H4 (cell line): ENCODE measurements around the gene CDC42BPA. TPM values are rescaled to one million over a fixed set of nuclear protein-coding genes. Genes with fewer than 3 reads are reported as not detected.
"Not testable (repeated sequence)": the region's sequence is repeated elsewhere in the genome, so short reads cannot be mapped to it uniquely, and the experiment has no call there.

Source experiments
- DNase-seq: peaks from one replicate; pipeline ENCODE4 v3.0.0-alpha.2; 2015; ENCODE audit warnings: low spot score
- total RNA-seq: library from RNA; depleted of rRNA; stranded (reverse); fragments of >200 nt; shearing (Covaris generic); gene quantifications from 2 replicates; pipeline ENCODE4 v1.2.3, GENCODE V29; 2014

The CDC42BPA gene
- total RNA-seq, 1 experiment from 2014 or later = 13.5 TPM

- no peak for DNase-seq
Observed at GRCh38 chr1:227134686-227135314, 183.5 kb downstream of the CDC42BPA start.

DNA sequence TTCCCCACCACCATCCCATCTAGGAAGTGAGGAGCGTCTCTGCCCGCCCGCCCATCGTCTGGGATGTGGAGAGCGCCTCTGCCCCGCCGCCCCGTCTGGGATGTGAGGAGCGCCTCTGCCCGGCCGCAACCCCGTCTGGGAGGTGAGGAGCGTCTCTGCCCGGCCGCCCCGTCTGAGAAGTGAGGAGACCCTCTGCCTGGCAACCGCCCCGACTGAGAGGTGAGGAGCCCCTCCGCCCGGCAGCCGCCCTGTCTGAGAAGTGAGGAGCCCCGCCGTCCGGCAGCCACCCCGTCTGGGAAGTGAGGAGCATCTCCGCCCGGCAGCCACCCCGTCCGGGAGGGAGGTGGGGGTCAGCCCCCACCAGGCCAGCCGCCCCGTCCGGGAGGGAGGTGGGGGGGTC, 185.6 kb downstream of the CDC42BPA start:
- not testable (repeated sequence) for DNase-seq

GRCh38 chr1:227131193-227131592, 187.1 kb downstream of the CDC42BPA start:
- DNase-seq = no peak

- no peak for DNase-seq
Observed at GRCh38 chr1:227127891-227128290, 190.4 kb downstream of the CDC42BPA start.

DNA sequence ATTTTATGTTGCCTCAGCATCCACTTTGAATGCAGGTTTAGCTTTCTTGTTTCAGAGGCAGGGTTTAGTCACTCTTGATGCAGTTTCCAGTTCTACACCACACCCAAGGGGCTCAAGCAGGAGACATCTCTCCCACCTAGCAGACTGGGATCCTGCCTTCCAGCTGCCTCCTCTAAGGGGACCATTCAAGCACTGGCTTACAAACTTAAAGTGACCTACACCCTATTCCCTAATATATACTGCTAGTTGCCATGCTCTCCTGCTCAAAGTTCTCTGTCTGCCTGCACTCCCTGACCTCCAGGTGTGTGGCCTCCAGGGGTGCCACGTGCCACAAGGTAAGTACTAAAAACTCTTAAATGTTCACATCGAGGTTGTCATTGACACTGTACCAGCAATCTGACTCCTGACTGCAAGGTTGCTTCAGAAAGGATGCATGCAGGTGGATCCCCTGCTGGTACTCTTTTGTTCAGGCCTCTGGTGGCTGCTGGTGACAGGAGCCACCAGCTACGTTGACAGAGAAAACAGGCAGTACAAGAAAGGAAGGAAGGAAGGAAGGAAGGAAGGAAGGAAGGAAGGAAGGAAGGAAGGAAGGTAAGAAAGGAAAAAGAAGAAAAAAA, 192.3 kb downstream of the CDC42BPA start:
- DNase-seq = no peak

DNA sequence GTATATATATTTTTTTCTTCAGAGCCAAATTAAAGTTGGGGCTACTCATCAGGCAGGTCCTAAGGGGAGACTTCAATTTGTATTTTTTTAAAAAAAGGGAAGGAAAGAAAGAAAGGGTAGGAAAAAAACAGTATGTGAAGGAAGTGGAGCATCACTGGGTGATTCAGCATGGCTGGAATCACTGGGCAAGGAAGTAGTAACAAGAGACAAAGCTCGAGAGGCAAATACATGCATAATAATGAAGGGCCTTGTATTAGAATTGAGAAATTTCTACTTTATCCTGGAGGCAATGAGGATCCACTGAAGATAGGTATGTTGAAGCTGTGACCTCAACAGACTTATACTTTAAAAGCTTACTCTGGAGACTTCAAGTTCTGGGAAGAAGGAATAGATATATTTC, 193.8 kb downstream of the CDC42BPA start:
- DNase-seq = no peak

GRCh38 chr1:227120826-227121225, 197.5 kb downstream of the CDC42BPA start:
- DNase-seq = no peak

GRCh38 chr1:227112538-227112937, 205.8 kb downstream of the CDC42BPA start:
- DNase-seq = no peak

DNA sequence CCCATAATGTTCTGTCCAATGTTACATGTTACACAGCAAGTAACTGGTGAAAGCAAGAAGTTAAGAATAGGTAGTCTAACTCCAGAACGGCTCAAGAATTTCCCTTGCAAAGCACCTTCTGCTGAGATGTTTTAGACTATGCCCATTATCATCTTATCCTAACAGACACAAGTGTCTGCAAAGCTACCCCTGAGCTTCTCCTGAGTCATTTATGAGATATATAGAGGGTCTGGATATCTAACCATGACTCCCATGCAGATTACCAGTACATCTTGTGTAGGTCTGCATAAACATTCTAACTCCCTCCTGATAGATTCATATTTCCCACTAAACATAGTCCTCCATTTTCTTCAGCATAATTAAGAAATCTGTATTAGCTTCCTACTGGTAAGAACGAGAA, 206.5 kb downstream of the CDC42BPA start:
- DNase-seq = no peak

DNA sequence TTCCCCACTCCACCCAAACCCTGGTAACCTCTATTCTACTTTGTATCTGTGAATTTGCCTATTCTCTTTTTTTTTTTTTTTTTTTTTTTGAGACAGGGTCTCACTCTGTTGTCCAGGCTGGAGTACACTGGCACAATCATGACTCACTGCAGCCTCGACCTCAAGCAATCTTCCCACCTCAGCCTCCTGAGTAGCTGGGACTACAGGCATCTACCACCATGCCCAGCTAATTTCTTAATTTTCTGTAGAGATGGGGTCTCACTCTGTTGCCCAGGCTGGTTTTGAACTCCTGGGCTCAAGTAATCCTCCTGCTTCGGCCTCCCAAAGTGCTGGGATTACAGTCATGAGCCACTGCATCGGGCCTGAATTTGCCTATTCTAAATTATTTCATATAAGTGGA, 213.0 kb downstream of the CDC42BPA start:
- not testable (repeated sequence) for DNase-seq

GRCh38 chr1:227102056-227102455, 216.2 kb downstream of the CDC42BPA start:
- no peak for DNase-seq

DNA sequence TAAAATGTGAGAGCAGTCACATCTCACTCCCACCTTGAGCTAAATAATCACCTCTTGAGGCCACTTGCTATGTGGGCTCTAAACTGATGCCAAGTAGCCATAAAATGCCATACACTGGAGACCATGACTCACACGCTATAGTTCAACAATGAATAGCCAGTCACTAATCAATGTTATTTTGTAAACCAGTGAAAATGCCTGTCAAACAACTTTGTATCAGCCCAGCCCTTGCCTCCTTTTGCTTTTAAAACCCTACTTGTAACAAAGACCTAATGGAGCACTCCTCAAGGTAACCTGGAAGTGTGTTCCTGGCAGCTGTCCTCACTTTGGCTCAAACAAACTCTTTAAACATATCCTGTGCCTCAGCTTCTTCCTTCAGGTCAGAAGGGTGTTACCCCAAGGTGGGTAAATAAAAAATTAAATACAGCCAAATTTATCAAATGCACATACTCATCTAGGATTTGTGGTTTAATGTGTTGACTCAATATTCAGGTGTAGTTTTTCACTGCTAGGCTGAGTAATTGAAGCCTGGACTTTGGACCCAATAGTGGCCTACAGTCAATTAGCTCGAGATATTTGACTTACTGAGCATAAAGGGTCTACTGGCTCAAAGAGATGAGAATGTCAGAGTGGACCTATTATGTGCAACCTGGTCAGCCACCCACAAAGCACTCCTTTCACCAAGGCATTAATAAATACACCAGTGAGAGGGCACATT, 223.9 kb downstream of the CDC42BPA start:
- no peak for DNase-seq

GRCh38 chr1:227093309-227093708, 225.0 kb downstream of the CDC42BPA start:
- no peak for DNase-seq

GRCh38 chr1:227092069-227092468, 226.2 kb downstream of the CDC42BPA start:
- no peak for DNase-seq

- no peak for DNase-seq
Observed at GRCh38 chr1:227086636-227087035, 231.7 kb downstream of the CDC42BPA start.

DNA sequence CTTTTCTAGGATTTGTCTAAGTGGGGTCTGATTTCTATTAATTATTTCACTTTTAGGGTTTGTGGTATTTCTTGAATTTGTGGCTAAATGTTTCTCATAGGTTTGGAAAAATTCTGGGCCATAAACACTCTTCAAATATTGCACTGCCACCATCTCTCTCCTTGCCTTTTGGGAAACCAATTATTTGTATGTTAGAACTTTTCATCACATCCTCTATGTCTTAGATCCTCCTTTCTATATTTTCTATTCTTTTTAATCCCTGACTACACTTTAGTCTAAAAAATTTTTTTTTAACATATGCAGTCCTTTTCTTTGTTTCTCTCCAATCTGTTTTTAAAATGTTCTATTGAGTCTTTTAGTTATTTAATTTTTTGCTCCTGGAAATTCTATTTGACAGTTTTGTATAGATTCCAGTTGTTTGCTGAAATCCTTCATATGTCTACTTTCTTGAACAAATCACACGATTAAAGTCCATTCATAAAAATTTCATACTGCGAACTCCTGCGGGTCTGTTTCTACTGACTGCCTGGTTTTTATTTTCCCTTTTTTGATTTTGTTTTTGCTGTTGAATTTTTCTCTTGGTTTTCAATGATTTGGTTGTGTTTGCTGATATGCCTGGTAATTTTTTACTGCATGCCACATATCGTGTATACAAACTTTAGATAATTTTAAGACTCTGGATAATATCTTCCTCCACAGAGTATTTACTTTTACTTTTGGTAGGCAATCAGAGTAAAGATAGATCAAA, 235.1 kb downstream of the CDC42BPA start:
- no peak for DNase-seq

DNA sequence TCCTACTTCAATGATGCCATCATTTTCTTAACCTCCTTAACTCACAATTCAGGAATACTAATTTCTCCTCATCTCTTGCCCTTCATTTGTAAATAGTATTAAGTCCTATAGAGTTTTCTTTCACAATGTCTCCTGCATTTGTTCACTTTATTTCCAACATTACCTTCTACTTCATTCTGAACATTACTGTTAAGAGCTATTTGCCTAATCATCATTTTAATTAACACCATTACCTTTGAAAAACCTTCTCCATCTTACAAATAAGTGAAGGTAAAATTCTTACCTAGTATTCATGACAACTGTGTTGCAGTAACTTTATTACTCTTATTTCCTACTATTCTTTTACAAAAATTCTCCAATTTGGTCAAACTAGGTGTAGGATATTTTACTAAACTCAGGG, 240.5 kb downstream of the CDC42BPA start:
- DNase-seq = no peak

GRCh38 chr1:227073786-227074185, 244.5 kb downstream of the CDC42BPA start:
- no peak for DNase-seq

DNA sequence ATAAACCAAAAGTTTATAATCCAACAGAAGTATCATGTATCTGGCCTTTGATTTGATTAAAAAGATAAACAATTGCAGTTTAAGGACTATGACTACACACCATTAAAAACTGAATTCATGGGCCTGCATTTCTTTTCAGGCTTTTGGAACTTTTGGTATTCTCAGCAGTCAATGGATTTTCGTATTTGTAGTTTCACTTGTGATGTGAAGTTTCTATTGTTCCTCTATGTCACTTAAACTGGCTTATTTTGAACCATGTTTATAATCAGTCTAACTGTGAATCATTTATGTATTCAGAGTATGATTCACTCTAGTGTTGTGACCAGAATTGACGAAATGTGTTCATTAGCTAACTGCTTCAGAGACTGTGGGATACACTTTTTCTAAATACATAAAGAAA, 245.3 kb downstream of the CDC42BPA start:
- DNase-seq = peak; percentile 21

GRCh38 chr1:227071895-227072587, 246.3 kb downstream of the CDC42BPA start:
- no peak for DNase-seq

DNA sequence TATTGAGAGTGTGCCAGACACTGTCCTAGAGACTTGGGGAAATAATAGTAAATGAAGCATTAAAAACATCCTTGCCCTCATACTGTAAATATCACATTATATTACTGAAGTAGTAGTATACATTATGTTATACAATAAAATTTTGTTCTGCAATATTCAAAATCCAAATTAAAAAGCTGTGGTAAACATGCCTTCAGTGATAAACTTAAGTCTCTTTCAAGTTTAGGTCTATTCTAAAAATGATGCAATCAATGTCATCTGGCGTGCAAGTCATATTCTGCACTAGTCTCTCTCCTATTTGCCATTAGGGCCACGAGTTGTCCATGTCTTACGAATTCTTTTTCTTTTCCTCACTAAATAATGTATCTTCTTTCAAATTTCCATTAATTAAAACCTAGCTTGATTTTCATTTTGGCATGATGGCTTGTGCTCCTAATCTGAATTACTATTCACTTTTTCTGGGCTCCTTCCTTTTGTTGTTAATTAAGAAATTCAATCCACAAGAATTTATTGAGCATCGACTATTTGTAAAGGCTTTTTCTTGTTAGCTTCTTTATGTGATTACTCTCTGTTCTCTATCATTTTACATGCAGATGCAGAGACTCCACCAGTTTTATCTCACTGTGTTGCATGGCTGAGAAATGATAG, 247.5 kb downstream of the CDC42BPA start:
- no peak for DNase-seq
